ENCODE measurements around the gene THOC6.
"Not testable (repeated sequence)": the region's sequence is repeated elsewhere in the genome, so short reads cannot be mapped to it uniquely, and the experiment has no call there.

The THOC6 gene

DNA sequence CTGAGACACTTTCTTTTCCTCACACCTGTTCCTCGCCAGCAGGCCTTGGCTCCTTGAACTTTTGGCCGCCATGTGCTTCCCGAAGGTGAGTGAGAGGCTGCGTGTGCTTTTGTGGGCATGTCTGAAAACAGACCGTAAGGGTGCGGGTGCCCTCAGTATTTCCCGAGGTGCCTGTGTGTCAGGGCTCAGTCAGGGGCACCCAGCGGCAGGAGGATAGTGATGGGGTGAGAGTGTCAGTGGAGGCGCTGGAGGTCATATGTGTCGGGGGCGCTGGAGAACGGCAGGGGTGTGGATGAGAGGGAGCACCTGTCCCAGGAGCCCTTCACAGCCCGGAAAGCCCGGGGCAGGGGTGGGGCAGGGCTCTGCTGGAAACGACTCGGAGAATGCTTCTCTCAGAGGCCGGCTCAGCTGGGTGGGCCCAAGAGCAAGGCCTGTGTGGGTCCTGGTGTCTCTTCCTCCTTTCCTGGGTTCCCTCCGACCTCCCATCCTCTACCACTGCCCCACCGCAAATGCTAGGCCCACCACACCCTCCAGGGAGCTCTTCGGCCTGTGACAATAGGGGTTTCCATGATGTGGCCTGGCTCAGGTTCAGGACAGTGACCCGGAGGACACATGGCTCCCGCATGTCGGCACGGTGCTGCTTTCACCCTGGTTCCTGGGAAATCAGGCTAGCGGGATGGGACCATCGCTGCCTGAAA is 42.1 kb downstream of the THOC6 start:
- peaks cover 8% of the 10 kb centered on the region for H3K4me1 ChIP-seq (ENCODE audit: insufficient read depth, poor library complexity, severe bottlenecking)
- TF ChIP-seq, protein P1, sequence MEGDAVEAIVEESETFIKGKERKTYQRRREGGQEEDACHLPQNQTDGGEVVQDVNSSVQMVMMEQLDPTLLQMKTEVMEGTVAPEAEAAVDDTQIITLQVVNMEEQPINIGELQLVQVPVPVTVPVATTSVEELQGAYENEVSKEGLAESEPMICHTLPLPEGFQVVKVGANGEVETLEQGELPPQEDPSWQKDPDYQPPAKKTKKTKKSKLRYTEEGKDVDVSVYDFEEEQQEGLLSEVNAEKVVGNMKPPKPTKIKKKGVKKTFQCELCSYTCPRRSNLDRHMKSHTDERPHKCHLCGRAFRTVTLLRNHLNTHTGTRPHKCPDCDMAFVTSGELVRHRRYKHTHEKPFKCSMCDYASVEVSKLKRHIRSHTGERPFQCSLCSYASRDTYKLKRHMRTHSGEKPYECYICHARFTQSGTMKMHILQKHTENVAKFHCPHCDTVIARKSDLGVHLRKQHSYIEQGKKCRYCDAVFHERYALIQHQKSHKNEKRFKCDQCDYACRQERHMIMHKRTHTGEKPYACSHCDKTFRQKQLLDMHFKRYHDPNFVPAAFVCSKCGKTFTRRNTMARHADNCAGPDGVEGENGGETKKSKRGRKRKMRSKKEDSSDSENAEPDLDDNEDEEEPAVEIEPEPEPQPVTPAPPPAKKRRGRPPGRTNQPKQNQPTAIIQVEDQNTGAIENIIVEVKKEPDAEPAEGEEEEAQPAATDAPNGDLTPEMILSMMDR (IDR thresholded peaks at IDR 0.05; ENCODE audit: poor library complexity, severe bottlenecking): no peak
- no peaks in the 10 kb centered on the region for H3K36me3 ChIP-seq (ENCODE audit: low read depth)
- H3K27me3 ChIP-seq (ENCODE audit: insufficient read depth, poor library complexity, severe bottlenecking): no peaks in the 10 kb centered on the region
- DNase-seq (ENCODE audit: low spot score) (no peak), ATAC-seq (ENCODE audit: low read depth) (no peak)
- H3K27ac ChIP-seq (ENCODE audit: poor library complexity, severe bottlenecking): no peak overlapping the region
- no peak overlapping the region for H3K4me3 ChIP-seq (ENCODE audit: severe bottlenecking)
- no peaks in the 10 kb centered on the region for H3K9me3 ChIP-seq (ENCODE audit: severe bottlenecking)

DNA sequence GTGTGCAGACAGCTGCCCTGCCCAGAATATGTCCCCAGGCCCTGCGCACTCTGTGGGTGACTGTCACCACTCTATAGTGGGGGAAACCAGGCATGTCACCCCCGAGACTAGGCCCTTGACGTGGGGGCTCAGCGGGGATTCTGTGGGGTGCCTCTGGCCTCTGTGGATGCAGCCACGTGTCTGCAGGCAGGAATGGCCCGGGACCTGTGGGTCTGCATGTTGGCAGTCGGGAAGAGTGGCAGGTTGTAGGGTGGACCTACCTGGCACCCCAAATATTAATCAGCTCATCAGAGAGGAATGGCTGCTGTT is 42.6 kb downstream of the THOC6 start:
- Histone ChIP-seq H3K4me1 (ENCODE audit: insufficient read depth, poor library complexity, severe bottlenecking) (peaks cover 8% of the 10 kb centered on the region), H3K27me3 (ENCODE audit: insufficient read depth, poor library complexity, severe bottlenecking) (no peaks in the 10 kb centered on the region), H3K4me3 (ENCODE audit: severe bottlenecking) (no peak overlapping the region), H3K27ac (ENCODE audit: poor library complexity, severe bottlenecking) (no peak overlapping the region), H3K9me3 (ENCODE audit: severe bottlenecking) (no peaks in the 10 kb centered on the region), H3K36me3 (ENCODE audit: low read depth) (no peaks in the 10 kb centered on the region)
- DNase-seq (ENCODE audit: low spot score) (no peak), ATAC-seq (ENCODE audit: low read depth) (no peak)
- TF ChIP-seq, protein P1 (IDR thresholded peaks at IDR 0.05; ENCODE audit: poor library complexity, severe bottlenecking): no peak

DNA sequence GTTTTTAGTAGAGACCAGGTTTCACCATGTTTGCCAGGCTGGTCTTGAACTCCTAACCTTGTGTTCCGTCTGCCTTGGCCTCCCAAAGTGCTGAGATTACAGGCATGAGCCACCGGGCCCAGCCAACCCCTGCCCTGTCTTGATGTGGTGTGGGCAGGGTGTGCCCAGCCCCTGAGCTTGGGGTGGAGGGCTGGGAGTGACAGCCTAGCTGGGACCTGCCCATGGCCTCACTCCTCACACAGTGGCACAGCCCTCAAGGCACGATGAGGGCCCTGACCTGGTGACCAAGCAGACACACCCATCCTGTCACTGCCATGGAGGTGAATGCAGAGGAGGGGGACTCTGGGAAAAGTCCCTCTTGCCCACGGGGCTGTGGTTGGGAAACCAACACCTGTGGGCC is 44.7 kb downstream of the THOC6 start:
- Histone ChIP-seq H3K27ac (ENCODE audit: poor library complexity, severe bottlenecking) (no peak overlapping the region), H3K36me3 (ENCODE audit: low read depth) (no peaks in the 10 kb centered on the region), H3K4me3 (ENCODE audit: severe bottlenecking) (no peak overlapping the region), H3K27me3 (ENCODE audit: insufficient read depth, poor library complexity, severe bottlenecking) (no peaks in the 10 kb centered on the region), H3K9me3 (ENCODE audit: severe bottlenecking) (no peaks in the 10 kb centered on the region), H3K4me1 (ENCODE audit: insufficient read depth, poor library complexity, severe bottlenecking) (peaks cover 8% of the 10 kb centered on the region)
- TF ChIP-seq, protein P1 (IDR thresholded peaks at IDR 0.05; ENCODE audit: poor library complexity, severe bottlenecking): no peak
- DNase-seq (ENCODE audit: low spot score): no peak
- ATAC-seq (ENCODE audit: low read depth): no peak

- H3K4me1 ChIP-seq (ENCODE audit: insufficient read depth, poor library complexity, severe bottlenecking); ATAC-seq (ENCODE audit: low read depth); H3K4me3 ChIP-seq (ENCODE audit: severe bottlenecking): not testable (repeated sequence)
Observed at GRCh38 chr16:3069146-3069545, 45.3 kb downstream of the THOC6 start.

GRCh38 chr16:3070608-3071111 is 46.8 kb downstream of the THOC6 start:
- no peaks in the 10 kb centered on the region for H3K9me3 ChIP-seq (ENCODE audit: severe bottlenecking)
- no peaks in the 10 kb centered on the region for H3K4me1 ChIP-seq (ENCODE audit: insufficient read depth, poor library complexity, severe bottlenecking)
- TF ChIP-seq, protein P1 (IDR thresholded peaks at IDR 0.05; ENCODE audit: poor library complexity, severe bottlenecking): no peak
- no peak overlapping the region for H3K27ac ChIP-seq (ENCODE audit: poor library complexity, severe bottlenecking)
- no peak for ATAC-seq (ENCODE audit: low read depth)
- H3K36me3 ChIP-seq (ENCODE audit: low read depth): no peaks in the 10 kb centered on the region
- no peak for DNase-seq (ENCODE audit: low spot score)
- no peak overlapping the region for H3K4me3 ChIP-seq (ENCODE audit: severe bottlenecking)
- H3K27me3 ChIP-seq (ENCODE audit: insufficient read depth, poor library complexity, severe bottlenecking): no peaks in the 10 kb centered on the region

More at GRCh38 chr16:3069146-3069545, 45.3 kb downstream of the THOC6 start:
- H3K36me3 ChIP-seq (ENCODE audit: low read depth); H3K9me3 ChIP-seq (ENCODE audit: severe bottlenecking); H3K27ac ChIP-seq (ENCODE audit: poor library complexity, severe bottlenecking); H3K27me3 ChIP-seq (ENCODE audit: insufficient read depth, poor library complexity, severe bottlenecking); DNase-seq (ENCODE audit: low spot score): not testable (repeated sequence)
